GM12892 (cell line): ENCODE results near the gene MOB2.

Experiments used
- POLR2A ChIP-seq: IDR thresholded peaks from 2 replicates; pipeline ENCODE4 v1.6.1; 2011; ENCODE audit warnings: low read depth, low read length, control low read depth
- POLR2AphosphoS5 ChIP-seq: IDR thresholded peaks from 2 replicates; pipeline ENCODE4 v1.6.1; 2011; ENCODE audit warnings: low read depth, low read length, control low read depth
- TAF1 ChIP-seq: IDR thresholded peaks from 2 replicates; pipeline ENCODE4 v1.6.1; 2011; ENCODE audit warnings: low read depth, mild to moderate bottlenecking, control low read depth, low read length, borderline replicate concordance

DNA sequence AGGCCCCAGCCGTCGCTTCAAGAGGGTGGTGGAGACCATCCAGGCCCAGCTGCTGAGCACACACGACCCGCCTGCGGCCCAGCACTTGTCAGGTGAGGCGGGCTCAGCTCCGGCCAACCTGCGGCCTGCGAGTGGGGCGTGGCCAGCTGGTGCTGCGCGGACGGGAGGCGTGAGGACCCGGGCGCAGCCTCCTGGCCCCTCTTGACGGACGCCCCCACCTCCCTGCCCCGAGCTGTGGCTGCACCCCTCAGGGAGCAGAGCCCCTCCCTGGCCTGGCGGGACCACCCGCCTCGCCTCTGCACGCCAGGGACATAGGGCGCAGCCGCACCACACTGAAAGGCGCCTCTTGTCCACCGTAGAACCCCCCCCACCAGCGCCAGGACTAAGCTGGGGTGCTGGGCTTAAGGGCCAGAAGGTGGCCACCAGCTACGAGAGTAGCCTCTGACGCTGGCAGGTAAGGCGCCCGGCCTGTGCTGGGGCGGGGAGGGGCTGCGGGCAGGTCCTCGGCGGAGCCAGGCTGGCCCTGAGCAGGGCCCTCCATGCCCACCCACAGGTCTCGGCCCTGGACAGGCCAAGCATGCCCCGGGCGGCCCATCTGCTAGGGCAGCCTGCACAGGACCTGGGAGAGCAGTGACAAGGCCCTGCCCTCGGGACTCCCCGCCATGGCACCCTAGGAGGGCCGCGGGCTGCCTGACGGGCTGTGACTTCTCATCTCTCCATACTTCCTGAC lies 29.8 kb downstream of the MOB2 start:
- TF ChIP-seq POLR2A (no peak), TAF1 (no peak), POLR2AphosphoS5 (no peak)
